IPS-NIHi11 (cell line): Measurements from ENCODE around the gene TECRL.
A peak's percentile ranks its signal among the peaks of the same experiment; 100 is the strongest.

ENCODE experiments used
- DNase-seq: peaks from one replicate; pipeline ENCODE4 v3.0.0; 2012; ENCODE audit warnings: mixed read lengths, low spot score

The TECRL gene

GRCh38 chr4:64409300-64409699 is at the start of gene TECRL:
TECRL (minus strand) TSS chr4:64409450; CDS start chr4:64409351, 99 bp downstream.
- no peak for DNase-seq

- DNase-seq: no peak
Observed at GRCh38 chr4:64432674-64433073, 23.4 kb upstream of the TECRL start.

GRCh38 chr4:64430933-64431332 is 21.7 kb upstream of the TECRL start:
- no peak for DNase-seq

GRCh38 chr4:64417974-64418373 is 8.7 kb upstream of the TECRL start:
- DNase-seq: peak; percentile 9

- DNase-seq: no peak
Observed at GRCh38 chr4:64407000-64407399, 2.2 kb downstream of the TECRL start.

- DNase-seq: no peak
Observed at GRCh38 chr4:64405761-64406160, 3.5 kb downstream of the TECRL start.

- no peak for DNase-seq
Observed at GRCh38 chr4:64402684-64403083, 6.6 kb downstream of the TECRL start.

GRCh38 chr4:64399313-64400109 is 9.7 kb downstream of the TECRL start:
- peak; percentile 4 for DNase-seq

GRCh38 chr4:64394469-64394868 is 14.8 kb downstream of the TECRL start:
- DNase-seq: no peak

- DNase-seq: no peak
Observed at GRCh38 chr4:64388252-64388651, 21.0 kb downstream of the TECRL start.

GRCh38 chr4:64385220-64385619 is 24.0 kb downstream of the TECRL start:
- DNase-seq: no peak

GRCh38 chr4:64384237-64385203 is 24.7 kb downstream of the TECRL start:
- DNase-seq: no peak

- DNase-seq: no peak
Observed at GRCh38 chr4:64368741-64369140, 40.5 kb downstream of the TECRL start.

- no peak for DNase-seq
Observed at GRCh38 chr4:64361399-64361740, 47.9 kb downstream of the TECRL start.

GRCh38 chr4:64360664-64361398 is 48.4 kb downstream of the TECRL start:
- no peak for DNase-seq

- DNase-seq: no peak
Observed at GRCh38 chr4:64359489-64359888, 49.8 kb downstream of the TECRL start.

GRCh38 chr4:64353904-64354303 is 55.3 kb downstream of the TECRL start:
- no peak for DNase-seq

GRCh38 chr4:64341711-64342110 is 67.5 kb downstream of the TECRL start:
- no peak for DNase-seq

GRCh38 chr4:64340218-64341110 is 68.8 kb downstream of the TECRL start:
- DNase-seq: no peak

GRCh38 chr4:64334964-64335363 is 74.3 kb downstream of the TECRL start:
- DNase-seq: no peak

- DNase-seq: no peak
Observed at GRCh38 chr4:64330143-64330542, 79.1 kb downstream of the TECRL start.
